Erythroblast (primary cell): Measurements from ENCODE around the gene ALPG.

ENCODE experiments used
- GATA1 ChIP-seq: IDR thresholded peaks from 2 replicates; pipeline ENCODE4 v1.6.1; 2011; ENCODE audit warnings: low read depth, mild to moderate bottlenecking, control low read depth, low read length, moderate library complexity
- POLR2A ChIP-seq: IDR thresholded peaks from 2 replicates; pipeline ENCODE4 v1.6.1; 2011; ENCODE audit warnings: mild to moderate bottlenecking, low read length

GRCh38 chr2:232382331-232383225 lies 24.1 kb upstream of the ALPG start:
- no peak for TF ChIP-seq POLR2A
- TF ChIP-seq GATA1: no peak
